ENCODE data around the gene OR13C4.

DNA sequence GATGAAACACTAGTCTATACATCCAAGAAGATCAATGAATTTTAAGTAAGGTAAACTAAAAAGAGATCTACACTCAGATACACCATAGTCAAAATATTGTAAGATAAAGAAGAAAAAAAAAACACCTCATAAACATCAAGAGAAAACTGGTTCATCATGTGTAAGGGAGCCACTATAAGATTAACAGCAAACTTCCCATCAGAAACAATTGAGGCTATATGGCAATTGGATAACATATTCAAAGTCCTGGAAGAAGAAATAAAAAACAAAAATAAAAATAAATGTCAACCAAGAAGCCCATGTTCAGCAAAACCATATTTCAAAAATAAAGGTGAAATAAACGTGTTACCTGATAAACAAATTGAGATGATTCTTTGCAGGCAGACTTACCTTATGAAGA lies 45.6 kb upstream of the OR13C4 start:
- TF ChIP-seq, protein P1, sequence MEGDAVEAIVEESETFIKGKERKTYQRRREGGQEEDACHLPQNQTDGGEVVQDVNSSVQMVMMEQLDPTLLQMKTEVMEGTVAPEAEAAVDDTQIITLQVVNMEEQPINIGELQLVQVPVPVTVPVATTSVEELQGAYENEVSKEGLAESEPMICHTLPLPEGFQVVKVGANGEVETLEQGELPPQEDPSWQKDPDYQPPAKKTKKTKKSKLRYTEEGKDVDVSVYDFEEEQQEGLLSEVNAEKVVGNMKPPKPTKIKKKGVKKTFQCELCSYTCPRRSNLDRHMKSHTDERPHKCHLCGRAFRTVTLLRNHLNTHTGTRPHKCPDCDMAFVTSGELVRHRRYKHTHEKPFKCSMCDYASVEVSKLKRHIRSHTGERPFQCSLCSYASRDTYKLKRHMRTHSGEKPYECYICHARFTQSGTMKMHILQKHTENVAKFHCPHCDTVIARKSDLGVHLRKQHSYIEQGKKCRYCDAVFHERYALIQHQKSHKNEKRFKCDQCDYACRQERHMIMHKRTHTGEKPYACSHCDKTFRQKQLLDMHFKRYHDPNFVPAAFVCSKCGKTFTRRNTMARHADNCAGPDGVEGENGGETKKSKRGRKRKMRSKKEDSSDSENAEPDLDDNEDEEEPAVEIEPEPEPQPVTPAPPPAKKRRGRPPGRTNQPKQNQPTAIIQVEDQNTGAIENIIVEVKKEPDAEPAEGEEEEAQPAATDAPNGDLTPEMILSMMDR (IDR thresholded peaks at IDR 0.05; ENCODE audit: low read length), result no peak
- TF ChIP-seq EZH2 (optimal IDR thresholded peaks at IDR 0.05; ENCODE audit: low read depth, low read length), result no peak
